C4-2B (cell line): ENCODE measurements around the gene PHLPP1.

Experiments
- ZFX ChIP-seq: fragments of 450-650 bp; IDR thresholded peaks from 2 replicates; pipeline ENCODE4 v1.6.1; 2017
- TF ChIP-seq, protein P1 (sequence below): fragments of 450-650 bp; conservative IDR thresholded peaks from 2 replicates; pipeline ENCODE4 v1.5.1; 2017; ENCODE audit warnings: mild to moderate bottlenecking

DNA sequence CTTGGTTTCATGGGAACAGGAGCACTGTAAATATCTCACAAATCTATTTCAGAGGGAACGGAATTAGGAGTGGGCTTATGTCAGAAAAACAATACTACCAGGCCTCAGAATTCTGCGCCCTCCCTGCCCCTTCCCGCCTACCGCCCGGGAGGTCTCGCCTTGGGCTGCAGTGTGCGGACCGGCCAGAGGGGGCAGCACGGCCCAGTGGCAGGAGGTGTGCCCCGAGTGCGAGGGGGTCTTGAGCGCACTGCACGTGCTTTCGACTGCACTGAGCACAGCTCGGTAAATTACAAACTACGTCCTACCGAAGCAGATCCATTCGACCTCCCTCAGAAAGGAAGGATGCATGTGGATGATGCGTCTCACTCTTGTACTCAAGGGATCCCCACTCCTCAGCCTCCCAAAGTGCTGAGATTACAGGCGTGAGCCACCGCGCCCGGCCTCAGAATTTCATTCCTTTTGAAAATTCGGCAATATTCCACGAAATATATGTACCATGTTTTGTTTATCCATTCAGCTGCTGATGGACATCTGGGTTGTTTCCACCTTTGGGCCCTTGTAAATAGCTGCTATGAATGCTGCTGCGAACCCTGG, 307.2 kb downstream of the PHLPP1 start:
- TF ChIP-seq, protein P1, sequence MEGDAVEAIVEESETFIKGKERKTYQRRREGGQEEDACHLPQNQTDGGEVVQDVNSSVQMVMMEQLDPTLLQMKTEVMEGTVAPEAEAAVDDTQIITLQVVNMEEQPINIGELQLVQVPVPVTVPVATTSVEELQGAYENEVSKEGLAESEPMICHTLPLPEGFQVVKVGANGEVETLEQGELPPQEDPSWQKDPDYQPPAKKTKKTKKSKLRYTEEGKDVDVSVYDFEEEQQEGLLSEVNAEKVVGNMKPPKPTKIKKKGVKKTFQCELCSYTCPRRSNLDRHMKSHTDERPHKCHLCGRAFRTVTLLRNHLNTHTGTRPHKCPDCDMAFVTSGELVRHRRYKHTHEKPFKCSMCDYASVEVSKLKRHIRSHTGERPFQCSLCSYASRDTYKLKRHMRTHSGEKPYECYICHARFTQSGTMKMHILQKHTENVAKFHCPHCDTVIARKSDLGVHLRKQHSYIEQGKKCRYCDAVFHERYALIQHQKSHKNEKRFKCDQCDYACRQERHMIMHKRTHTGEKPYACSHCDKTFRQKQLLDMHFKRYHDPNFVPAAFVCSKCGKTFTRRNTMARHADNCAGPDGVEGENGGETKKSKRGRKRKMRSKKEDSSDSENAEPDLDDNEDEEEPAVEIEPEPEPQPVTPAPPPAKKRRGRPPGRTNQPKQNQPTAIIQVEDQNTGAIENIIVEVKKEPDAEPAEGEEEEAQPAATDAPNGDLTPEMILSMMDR: peak; percentile 78
- TF ChIP-seq ZFX: no peak
